Type B pancreatic cell (in vitro differentiated cells): ENCODE measurements around the gene SLC44A4. TPM values are rescaled to one million over a fixed set of nuclear protein-coding genes. Genes with fewer than 3 reads are reported as not detected.
A peak's percentile ranks its signal among the peaks of the same experiment; 100 is the strongest.
"Not testable (repeated sequence)": the region's sequence is repeated elsewhere in the genome, so short reads cannot be mapped to it uniquely, and the experiment has no call there.

ENCODE experiments used
- DNase-seq: peaks from one replicate; pipeline ENCODE4 v3.0.0; 2021; ENCODE audit warnings: mixed read lengths; ENCODE audit not compliant: unreplicated experiment; ENCODE audit errors: extremely low spot score
- H3K27ac Mint-ChIP-seq: 2 replicates; pipeline ENCODE4 v1.8.0; 2021; ENCODE audit warnings: mild to moderate bottlenecking, mixed read lengths
- H3K27me3 Mint-ChIP-seq: 2 replicates; pipeline ENCODE4 v1.8.0; 2021; ENCODE audit warnings: mixed read lengths
- H3K36me3 Mint-ChIP-seq: 2 replicates; pipeline ENCODE4 v1.8.0; 2021; ENCODE audit warnings: mixed read lengths
- H3K4me1 Mint-ChIP-seq: one replicate; pipeline ENCODE4 v1.8.0; 2021; ENCODE audit warnings: mixed read lengths; ENCODE audit not compliant: unreplicated experiment
- H3K4me3 Mint-ChIP-seq: 2 replicates; pipeline ENCODE4 v1.8.0; 2021; ENCODE audit warnings: mild to moderate bottlenecking, mixed read lengths
- H3K9me3 Mint-ChIP-seq: 2 replicates; pipeline ENCODE4 v1.8.0; 2021; ENCODE audit warnings: mixed read lengths
- CTCF ChIP-seq: fragments of 200-600 bp; sonication (generic); conservative IDR thresholded peaks from 2 replicates; pipeline ENCODE4 v1.5.0; 2021; ENCODE audit warnings: antibody characterized with exemption, mild to moderate bottlenecking
- total RNA-seq: library from RNA; stranded (reverse); gene quantifications from 2 replicates; pipeline ENCODE4 v1.2.1, GENCODE V29; 2021; ENCODE audit warnings: low replicate concordance

Gene SLC44A4
- total RNA-seq, 1 donor from 2014 or later = 10.6 TPM

GRCh38 chr6:31911826-31912585 lies 33.2 kb upstream of the SLC44A4 start:
- no peak for TF ChIP-seq CTCF
- DNase-seq = no peak
- Mint-ChIP-seq H3K4me3 (no peak overlapping the region), H3K27me3 (no peaks in the 10 kb centered on the region), H3K4me1 (no peaks in the 10 kb centered on the region), H3K36me3 (no peaks in the 10 kb centered on the region), H3K9me3 (peaks cover 10% of the 10 kb centered on the region), H3K27ac (no peak overlapping the region)

- H3K4me1 Mint-ChIP-seq, H3K4me3 Mint-ChIP-seq, H3K27me3 Mint-ChIP-seq, H3K36me3 Mint-ChIP-seq, H3K27ac Mint-ChIP-seq, DNase-seq, H3K9me3 Mint-ChIP-seq: not testable (repeated sequence)
These were observed 30.5 kb upstream of the SLC44A4 start for GRCh38 chr6:31909298-31909697.

GRCh38 chr6:31908791-31909190 lies 30.0 kb upstream of the SLC44A4 start:
- no peak for DNase-seq
- H3K27me3 Mint-ChIP-seq = no peaks in the 10 kb centered on the region
- H3K9me3 Mint-ChIP-seq = no peaks in the 10 kb centered on the region
- H3K36me3 Mint-ChIP-seq = no peaks in the 10 kb centered on the region
- peaks cover 7% of the 10 kb centered on the region for H3K4me1 Mint-ChIP-seq
- TF ChIP-seq CTCF = no peak
- H3K27ac Mint-ChIP-seq = no peak overlapping the region
- H3K4me3 Mint-ChIP-seq = no peak overlapping the region

GRCh38 chr6:31908255-31908654 lies 29.5 kb upstream of the SLC44A4 start:
- H3K4me3 Mint-ChIP-seq, H3K36me3 Mint-ChIP-seq, H3K9me3 Mint-ChIP-seq, DNase-seq, H3K4me1 Mint-ChIP-seq, H3K27ac Mint-ChIP-seq, H3K27me3 Mint-ChIP-seq: not testable (repeated sequence)

- TF ChIP-seq CTCF = no peak
- Mint-ChIP-seq H3K4me1 (peaks cover 15% of the 10 kb centered on the region), H3K9me3 (no peaks in the 10 kb centered on the region), H3K27me3 (no peaks in the 10 kb centered on the region), H3K4me3 (no peak overlapping the region), H3K36me3 (no peaks in the 10 kb centered on the region), H3K27ac (no peak overlapping the region)
- no peak for DNase-seq
These were observed 28.5 kb upstream of the SLC44A4 start for GRCh38 chr6:31907158-31907813.

GRCh38 chr6:31906727-31907126 lies 27.9 kb upstream of the SLC44A4 start:
- not testable (repeated sequence) for H3K36me3 Mint-ChIP-seq, H3K9me3 Mint-ChIP-seq, H3K27ac Mint-ChIP-seq, DNase-seq, H3K4me3 Mint-ChIP-seq, H3K27me3 Mint-ChIP-seq
- peaks cover 15% of the 10 kb centered on the region for H3K4me1 Mint-ChIP-seq

GRCh38 chr6:31906122-31906521 lies 27.3 kb upstream of the SLC44A4 start:
- H3K27me3 Mint-ChIP-seq = no peaks in the 10 kb centered on the region
- no peaks in the 10 kb centered on the region for H3K9me3 Mint-ChIP-seq
- H3K4me3 Mint-ChIP-seq = peak overlapping the region; percentile 20
- DNase-seq = no peak
- H3K36me3 Mint-ChIP-seq = no peaks in the 10 kb centered on the region
- H3K4me1 Mint-ChIP-seq = peaks cover 15% of the 10 kb centered on the region
- no peak overlapping the region for H3K27ac Mint-ChIP-seq
- TF ChIP-seq CTCF = no peak
